ENCODE results near the gene PLXNA4. TPM values are rescaled to one million over a fixed set of nuclear protein-coding genes. Genes with fewer than 3 reads are reported as not detected.

Gene PLXNA4
- total RNA-seq, 1 experiment from 2014 or later: 1.0 TPM

DNA sequence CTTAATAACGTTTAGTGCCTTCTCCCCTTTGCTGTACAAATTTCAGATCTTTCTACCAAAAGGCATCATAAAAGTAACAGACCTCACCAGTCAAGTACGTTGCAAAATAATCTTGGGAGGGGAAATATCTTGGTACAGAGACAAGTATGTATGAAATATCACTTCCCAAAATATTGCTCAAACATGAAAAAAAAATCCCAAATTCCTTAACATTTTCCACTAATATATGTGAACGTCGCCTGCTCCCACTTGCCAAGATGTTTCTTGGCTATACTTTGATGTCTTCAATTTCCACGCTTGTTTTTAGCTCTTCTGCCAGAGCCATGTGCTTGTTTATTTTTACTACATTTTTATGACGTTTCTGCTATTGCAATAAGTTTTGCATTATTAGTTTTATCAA, 223.5 kb downstream of the PLXNA4 start:
- no peak for DNase-seq
- no peak overlapping the region for H2AFZ ChIP-seq
- ChIA-PET CTCF (no interaction called here), POLR2A (ENCODE audit: unreplicated experiment) (no interaction called here)
- H3F3A ChIP-seq (ENCODE audit: insufficient read depth, low read depth): no peaks in the 10 kb centered on the region
- no peaks in the 10 kb centered on the region for H3K79me2 ChIP-seq (ENCODE audit: low read depth)
- no peaks in the 10 kb centered on the region for H3K4me1 ChIP-seq (replicated peaks; ENCODE audit: insufficient read depth)
- H3K27ac ChIP-seq: no peak overlapping the region
- H3K4me2 ChIP-seq: no peak overlapping the region
- H3K4me3 ChIP-seq: no peak overlapping the region
- no peaks in the 10 kb centered on the region for H4K20me1 ChIP-seq (ENCODE audit: insufficient read depth)
- H3K36me3 ChIP-seq (ENCODE audit: low read depth): no peaks in the 10 kb centered on the region
- peaks cover 84% of the 10 kb centered on the region for H3K27me3 ChIP-seq (ENCODE audit: insufficient read depth, low read depth)
- H3K9me3 ChIP-seq (ENCODE audit: insufficient read depth, low read depth): no peaks in the 10 kb centered on the region
- intact Hi-C loops (cut with micrococcal nuclease; ENCODE audit: unreplicated experiment): no loop called here
- no TSS peak for BruUV-seq (replicated peaks)
- no peaks in the 10 kb centered on the region for H3K9me2 ChIP-seq (ENCODE audit: insufficient read depth)
- no peak for TF ChIP-seq EZH2 (IDR thresholded peaks at IDR 0.05; ENCODE audit: low read depth)
- TF ChIP-seq, protein P1, sequence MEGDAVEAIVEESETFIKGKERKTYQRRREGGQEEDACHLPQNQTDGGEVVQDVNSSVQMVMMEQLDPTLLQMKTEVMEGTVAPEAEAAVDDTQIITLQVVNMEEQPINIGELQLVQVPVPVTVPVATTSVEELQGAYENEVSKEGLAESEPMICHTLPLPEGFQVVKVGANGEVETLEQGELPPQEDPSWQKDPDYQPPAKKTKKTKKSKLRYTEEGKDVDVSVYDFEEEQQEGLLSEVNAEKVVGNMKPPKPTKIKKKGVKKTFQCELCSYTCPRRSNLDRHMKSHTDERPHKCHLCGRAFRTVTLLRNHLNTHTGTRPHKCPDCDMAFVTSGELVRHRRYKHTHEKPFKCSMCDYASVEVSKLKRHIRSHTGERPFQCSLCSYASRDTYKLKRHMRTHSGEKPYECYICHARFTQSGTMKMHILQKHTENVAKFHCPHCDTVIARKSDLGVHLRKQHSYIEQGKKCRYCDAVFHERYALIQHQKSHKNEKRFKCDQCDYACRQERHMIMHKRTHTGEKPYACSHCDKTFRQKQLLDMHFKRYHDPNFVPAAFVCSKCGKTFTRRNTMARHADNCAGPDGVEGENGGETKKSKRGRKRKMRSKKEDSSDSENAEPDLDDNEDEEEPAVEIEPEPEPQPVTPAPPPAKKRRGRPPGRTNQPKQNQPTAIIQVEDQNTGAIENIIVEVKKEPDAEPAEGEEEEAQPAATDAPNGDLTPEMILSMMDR (conservative IDR thresholded peaks at IDR 0.05): no peak

DNA sequence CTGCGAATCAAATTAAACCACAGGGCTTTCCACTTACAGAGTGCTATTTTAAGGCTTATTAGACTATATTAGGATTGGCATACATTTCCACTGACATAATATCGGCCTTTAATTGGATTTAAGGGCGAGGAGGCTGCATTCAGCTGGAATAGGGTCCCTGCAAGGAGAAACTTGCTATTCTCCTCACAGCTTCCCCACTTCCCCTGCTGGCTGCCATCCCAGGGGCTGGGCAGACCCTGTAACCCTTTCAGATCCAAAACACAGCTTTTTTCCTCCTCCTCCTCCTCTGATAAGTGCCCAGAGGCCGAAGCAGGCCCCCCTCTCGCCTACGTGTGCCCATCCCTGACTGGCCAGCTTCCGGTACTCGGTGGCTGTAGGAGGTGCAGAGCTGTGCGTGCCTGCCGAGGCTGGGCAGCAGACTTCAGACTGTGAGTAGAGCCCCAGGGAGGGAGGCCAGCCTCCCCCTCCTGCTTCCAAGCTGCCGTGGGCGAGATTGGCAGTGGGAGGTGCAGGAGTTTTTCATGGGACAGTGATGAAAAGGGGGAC, 224.2 kb downstream of the PLXNA4 start:
- Histone ChIP-seq H3K27ac (no peak overlapping the region), H3K36me3 (ENCODE audit: low read depth) (no peaks in the 10 kb centered on the region), H3K9me2 (ENCODE audit: insufficient read depth) (no peaks in the 10 kb centered on the region), H3K4me1 (replicated peaks; ENCODE audit: insufficient read depth) (no peaks in the 10 kb centered on the region), H3K27me3 (ENCODE audit: insufficient read depth, low read depth) (peaks cover 84% of the 10 kb centered on the region), H3F3A (ENCODE audit: insufficient read depth, low read depth) (no peaks in the 10 kb centered on the region), H3K79me2 (ENCODE audit: low read depth) (no peaks in the 10 kb centered on the region), H3K9me3 (ENCODE audit: insufficient read depth, low read depth) (no peaks in the 10 kb centered on the region), H3K4me2 (no peak overlapping the region), H4K20me1 (ENCODE audit: insufficient read depth) (no peaks in the 10 kb centered on the region), H2AFZ (no peak overlapping the region), H3K4me3 (no peak overlapping the region)
- no peak for TF ChIP-seq EZH2 (IDR thresholded peaks at IDR 0.05; ENCODE audit: low read depth)
- TF ChIP-seq, protein P1 (conservative IDR thresholded peaks at IDR 0.05): no peak
- ChIA-PET POLR2A (ENCODE audit: unreplicated experiment) (no interaction called here), CTCF (no interaction called here)
- no peak for DNase-seq
- intact Hi-C loops (cut with micrococcal nuclease; ENCODE audit: unreplicated experiment): no loop called here
- no TSS peak for BruUV-seq (replicated peaks)

GRCh38 chr7:132350741-132351140, 225.5 kb downstream of the PLXNA4 start:
- ChIA-PET CTCF (no interaction called here), POLR2A (ENCODE audit: unreplicated experiment) (no interaction called here)
- no TSS peak for BruUV-seq (replicated peaks)
- H3K4me2 ChIP-seq: no peak overlapping the region
- H3K27me3 ChIP-seq (ENCODE audit: insufficient read depth, low read depth): peaks cover 83% of the 10 kb centered on the region
- H3K4me1 ChIP-seq (replicated peaks; ENCODE audit: insufficient read depth): no peaks in the 10 kb centered on the region
- DNase-seq: no peak
- no peaks in the 10 kb centered on the region for H3F3A ChIP-seq (ENCODE audit: insufficient read depth, low read depth)
- no peaks in the 10 kb centered on the region for H4K20me1 ChIP-seq (ENCODE audit: insufficient read depth)
- no peak overlapping the region for H3K4me3 ChIP-seq
- intact Hi-C loops (cut with micrococcal nuclease; ENCODE audit: unreplicated experiment): no loop called here
- H3K79me2 ChIP-seq (ENCODE audit: low read depth): no peaks in the 10 kb centered on the region
- no peaks in the 10 kb centered on the region for H3K9me3 ChIP-seq (ENCODE audit: insufficient read depth, low read depth)
- H3K27ac ChIP-seq: no peak overlapping the region
- H2AFZ ChIP-seq: no peak overlapping the region
- no peaks in the 10 kb centered on the region for H3K9me2 ChIP-seq (ENCODE audit: insufficient read depth)
- TF ChIP-seq EZH2 (IDR thresholded peaks at IDR 0.05; ENCODE audit: low read depth): no peak
- TF ChIP-seq, protein P1 (conservative IDR thresholded peaks at IDR 0.05): no peak
- no peaks in the 10 kb centered on the region for H3K36me3 ChIP-seq (ENCODE audit: low read depth)

Measured in PC-9 (cell line).